Thymus (tissue), 11 donors: Measurements from ENCODE around the gene CNNM3. TPM values are rescaled to one million over a fixed set of nuclear protein-coding genes. Genes with fewer than 3 reads are reported as not detected.

Experiments used
- DNase-seq, 9 donors: peaks; one replicate each; pipeline ENCODE4 v3.0.0-alpha.2; 2013; ENCODE audit warnings: low spot score in 9 of 9, low read depth in 6 of 9, missing footprints in 1 of 9
- H3K27ac ChIP-seq, 2 donors: one replicate each; pipeline ENCODE4 v1.5.1; 2013; ENCODE audit warnings: control low read depth in 1 of 2, low read depth in 1 of 2, low read length in 1 of 2, mild to moderate bottlenecking in 1 of 2, moderate library complexity in 1 of 2
- H3K27me3 ChIP-seq, 2 donors: one replicate each; pipeline ENCODE4 v1.5.1; 2013; ENCODE audit warnings: low read length in 1 of 2; ENCODE audit not compliant: control insufficient read depth in 2 of 2, insufficient read depth in 1 of 2
- H3K36me3 ChIP-seq, 2 donors: one replicate each; pipeline ENCODE4 v1.5.1; 2013; ENCODE audit warnings: low read length in 1 of 2, mild to moderate bottlenecking in 1 of 2, moderate library complexity in 1 of 2; ENCODE audit not compliant: control insufficient read depth in 2 of 2, insufficient read depth in 2 of 2
- H3K4me1 ChIP-seq, 2 donors: one replicate each; pipeline ENCODE4 v1.5.1; 2013; ENCODE audit warnings: low read length in 2 of 2; ENCODE audit not compliant: control insufficient read depth in 2 of 2, insufficient read depth in 2 of 2
- H3K4me3 ChIP-seq, 2 donors: one replicate each; pipeline ENCODE4 v1.5.1; 2013; ENCODE audit warnings: low read length in 2 of 2, control low read depth in 1 of 2, mild to moderate bottlenecking in 1 of 2
- H3K9me3 ChIP-seq, 2 donors: one replicate each; pipeline ENCODE4 v1.5.1; 2013; ENCODE audit warnings: low read length in 1 of 2, mild to moderate bottlenecking in 1 of 2; ENCODE audit not compliant: control insufficient read depth in 2 of 2, insufficient read depth in 1 of 2
- WGBS: extraction: QIAGEN DNeasy Blood & Tissue Kit; methylation state at CpG from one replicate; pipeline ENCODE4 v1.1.7; 2013; 5-methylcytosine and 5-hydroxymethylcytosine counted together
- polyA plus RNA-seq: library from polyadenylated mRNA; stranded (reverse); fragments of 200-250 nt; gene quantifications from one replicate; pipeline ENCODE4 v1.2.3, GENCODE V29; 2013
- total RNA-seq: library from RNA; stranded (reverse); fragments of 120-200 nt; gene quantifications from one replicate; pipeline ENCODE4 v1.2.4, GENCODE V29; 2013
- donor health status: healthy.

The CNNM3 gene
- total and polyA plus RNA-seq, 2 donors = 5.3 to 7.3 TPM

- 97% methylated on average over 23 of the region's 23 CpGs for WGBS
Observed at GRCh38 chr2:96797066-96797625, 18.9 kb upstream of the CNNM3 start.

GRCh38 chr2:96798733-96799622, 17.1 kb upstream of the CNNM3 start:
- H3K4me3 ChIP-seq = no peak overlapping the region
- peaks cover 4 to 16% of the 10 kb centered on the region in 2 donors for H3K4me1 ChIP-seq
- peaks cover 0 to 23% of the 10 kb centered on the region in 2 donors for H3K36me3 ChIP-seq
- H3K27me3 ChIP-seq = no peaks in the 10 kb centered on the region
- WGBS = 94% methylated on average over 23 of the region's 23 CpGs
- H3K9me3 ChIP-seq = no peaks in the 10 kb centered on the region
- no peak for DNase-seq
- no peak overlapping the region for H3K27ac ChIP-seq

More at GRCh38 chr2:96797066-96797625, 18.9 kb upstream of the CNNM3 start:
- H3K4me3 ChIP-seq = no peak overlapping the region
- no peaks in the 10 kb centered on the region for H3K27me3 ChIP-seq
- H3K9me3 ChIP-seq = no peaks in the 10 kb centered on the region
- no peak for DNase-seq
- no peak overlapping the region for H3K27ac ChIP-seq
- peaks cover 4 to 16% of the 10 kb centered on the region in 2 donors for H3K4me1 ChIP-seq
- peaks cover 0 to 23% of the 10 kb centered on the region in 2 donors for H3K36me3 ChIP-seq

- WGBS = 99% methylated on average over 8 of the region's 8 CpGs
- H3K36me3 ChIP-seq = peaks cover 0 to 23% of the 10 kb centered on the region in 2 donors
- no peak for DNase-seq
- H3K9me3 ChIP-seq = no peaks in the 10 kb centered on the region
- peaks cover 4 to 16% of the 10 kb centered on the region in 2 donors for H3K4me1 ChIP-seq
- no peaks in the 10 kb centered on the region for H3K27me3 ChIP-seq
- H3K4me3 ChIP-seq = no peak overlapping the region
- no peak overlapping the region for H3K27ac ChIP-seq
Observed at GRCh38 chr2:96799623-96799935, 16.5 kb upstream of the CNNM3 start.

GRCh38 chr2:96800061-96801004, 15.7 kb upstream of the CNNM3 start:
- DNase-seq = peak in 2 of 9 donors; percentile 49 to 69
- Histone ChIP-seq H3K4me3 (no peak overlapping the region), H3K27ac (peak overlapping the region in 1 of 2 donors; percentile 45), H3K36me3 (peaks cover 0 to 23% of the 10 kb centered on the region in 2 donors), H3K9me3 (no peaks in the 10 kb centered on the region), H3K4me1 (peaks cover 4 to 16% of the 10 kb centered on the region in 2 donors), H3K27me3 (no peaks in the 10 kb centered on the region)
- WGBS = 85% methylated on average over 27 of the region's 27 CpGs

- Histone ChIP-seq H3K27me3 (no peaks in the 10 kb centered on the region), H3K4me3 (no peak overlapping the region), H3K9me3 (no peaks in the 10 kb centered on the region), H3K27ac (no peak overlapping the region), H3K36me3 (peaks cover 0 to 23% of the 10 kb centered on the region in 2 donors), H3K4me1 (peaks cover 4 to 16% of the 10 kb centered on the region in 2 donors)
- DNase-seq = peak in 6 of 9 donors; percentile 58 to 82 (median 74)
- WGBS = 53% methylated on average over 15 of the region's 15 CpGs
Observed at GRCh38 chr2:96801005-96801785, 14.9 kb upstream of the CNNM3 start.

GRCh38 chr2:96801786-96802595, 14.1 kb upstream of the CNNM3 start:
- Histone ChIP-seq H3K27ac (no peak overlapping the region), H3K9me3 (no peaks in the 10 kb centered on the region), H3K4me1 (peaks cover 11 to 23% of the 10 kb centered on the region in 2 donors), H3K27me3 (no peaks in the 10 kb centered on the region), H3K4me3 (no peak overlapping the region), H3K36me3 (peaks cover 0 to 23% of the 10 kb centered on the region in 2 donors)
- no peak for DNase-seq
- WGBS = 97% methylated on average over 10 of the region's 10 CpGs

- Histone ChIP-seq H3K27me3 (no peaks in the 10 kb centered on the region), H3K9me3 (no peaks in the 10 kb centered on the region), H3K27ac (no peak overlapping the region), H3K4me3 (no peak overlapping the region), H3K4me1 (peaks cover 11 to 27% of the 10 kb centered on the region in 2 donors), H3K36me3 (peaks cover 0 to 20% of the 10 kb centered on the region in 2 donors)
- WGBS = 97% methylated on average over 7 of the region's 7 CpGs
- DNase-seq = no peak
Observed at GRCh38 chr2:96802721-96803120, 13.3 kb upstream of the CNNM3 start.

GRCh38 chr2:96804986-96805385, 11.1 kb upstream of the CNNM3 start:
- DNase-seq = no peak
- Histone ChIP-seq H3K4me1 (peaks cover 21 to 43% of the 10 kb centered on the region in 2 donors), H3K27ac (no peak overlapping the region), H3K27me3 (no peaks in the 10 kb centered on the region), H3K4me3 (no peak overlapping the region), H3K9me3 (no peaks in the 10 kb centered on the region), H3K36me3 (peaks cover 0 to 7% of the 10 kb centered on the region in 2 donors)
